ENCODE results near the gene GCGR. TPM values are rescaled to one million over a fixed set of nuclear protein-coding genes. Genes with fewer than 3 reads are reported as not detected.

Gene GCGR
- total and polyA plus RNA-seq, 2 of the 13 experiments (the other 11 are each of a cell fraction or from before 2014, with no cell fraction given), result 0.04 to 0.13 TPM

DNA sequence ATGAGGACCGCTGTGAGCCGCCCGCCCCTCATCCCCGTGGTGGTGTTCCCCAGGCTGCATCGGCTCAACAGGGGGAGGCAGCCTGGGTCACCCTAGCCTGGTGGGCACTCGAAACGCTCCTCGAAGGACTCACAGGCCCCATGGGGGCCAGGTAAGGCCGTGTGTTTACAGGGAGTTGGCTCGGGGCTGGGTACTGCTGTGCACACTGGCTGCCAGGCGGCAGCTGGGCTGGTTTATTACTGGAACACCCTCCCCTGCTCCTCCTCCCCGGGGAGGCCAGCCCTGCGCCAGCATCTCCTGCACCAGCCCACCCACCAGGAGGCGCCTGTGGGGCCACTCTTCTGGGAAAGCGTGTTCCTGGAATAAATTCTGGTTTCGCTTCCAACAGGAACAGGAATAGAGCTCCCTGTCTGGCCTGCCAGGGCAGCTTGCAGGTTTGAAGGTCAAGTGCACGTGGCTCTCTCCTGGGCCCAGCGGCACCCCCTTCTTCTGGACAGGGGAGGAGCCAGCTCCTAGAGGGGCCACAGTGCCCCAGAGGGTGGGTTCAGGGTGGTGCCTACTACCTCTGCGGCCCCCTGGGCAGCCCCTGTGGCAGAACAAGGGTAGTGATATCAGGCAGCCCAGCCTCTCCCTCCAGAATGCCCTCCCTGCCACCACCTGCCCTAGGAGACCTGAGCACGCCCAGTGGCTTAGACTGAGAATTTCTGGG is 17.8 kb downstream of the GCGR start (continued):
- TF ChIP-seq GABPA (IDR thresholded peaks at IDR 0.05; ENCODE audit: low read depth, low read length) (no peak), GABPA (CRISPR knock-in tag; IDR thresholded peaks at IDR 0.05; ENCODE audit: low read depth) (0 out of 2 replicates have a peak, but pooled peaks have one; percentile 32), ZNF615 (CRISPR knock-in tag; IDR thresholded peaks at IDR 0.05; ENCODE audit: borderline replicate concordance) (0 out of 2 replicates have a peak, but pooled peaks have one; percentile 38), TEAD3 (CRISPR knock-in tag; optimal IDR thresholded peaks at IDR 0.05; ENCODE audit: borderline replicate concordance) (peak; percentile 17), ZNF878 (CRISPR knock-in tag; IDR thresholded peaks at IDR 0.05) (no peak), NCOR1 (IDR thresholded peaks at IDR 0.05; ENCODE audit: borderline replicate concordance, low read length) (no peak; the same call in 1 of the 2 replicates), ZNF609 (CRISPR knock-in tag; IDR thresholded peaks at IDR 0.05; ENCODE audit: borderline replicate concordance) (no peak), RARA (CRISPR knock-in tag; IDR thresholded peaks at IDR 0.05) (peak; percentile 66), ZNF816 (CRISPR knock-in tag; IDR thresholded peaks at IDR 0.05; ENCODE audit: borderline replicate concordance) (no peak), EP300 (IDR thresholded peaks at IDR 0.05; ENCODE audit: low read depth in 2 of 2, low read length in 2 of 2) (peak in 1 of 2 experiments; percentile 29; a peak in 1 of 4 replicates), EP300 (CRISPR knock-in tag; IDR thresholded peaks at IDR 0.05; ENCODE audit: borderline replicate concordance) (no peak; the same call in 1 of the 2 replicates), PREB (CRISPR knock-in tag; IDR thresholded peaks at IDR 0.05) (no peak), ASH2L (IDR thresholded peaks at IDR 0.05; ENCODE audit: insufficient read length, low read depth, low read length) (peak; percentile 24), JDP2 (CRISPR knock-in tag; IDR thresholded peaks at IDR 0.05; ENCODE audit: borderline replicate concordance) (no peak), GTF2F1 (IDR thresholded peaks at IDR 0.05; ENCODE audit: low read length) (no peak), ZNF224 (CRISPR knock-in tag; IDR thresholded peaks at IDR 0.05) (0 out of 2 replicates have a peak, but pooled peaks have one; percentile 37), MATR3 (CRISPR knock-in tag; IDR thresholded peaks at IDR 0.05) (no peak), CENPBD1 (CRISPR knock-in tag; IDR thresholded peaks at IDR 0.05; ENCODE audit: borderline replicate concordance, low read depth) (no peak), ZNF235 (CRISPR knock-in tag; IDR thresholded peaks at IDR 0.05; ENCODE audit: borderline replicate concordance) (no peak; the same call in 1 of the 2 replicates), ZNF335 (CRISPR knock-in tag; IDR thresholded peaks at IDR 0.05) (peak; percentile 80; the same call in 1 of the 2 replicates), PAF1 (CRISPR knock-in tag; IDR thresholded peaks at IDR 0.05) (no peak), NCOA1 (CRISPR knock-in tag; IDR thresholded peaks at IDR 0.05) (no peak)
- TF ChIP-seq, protein P1, sequence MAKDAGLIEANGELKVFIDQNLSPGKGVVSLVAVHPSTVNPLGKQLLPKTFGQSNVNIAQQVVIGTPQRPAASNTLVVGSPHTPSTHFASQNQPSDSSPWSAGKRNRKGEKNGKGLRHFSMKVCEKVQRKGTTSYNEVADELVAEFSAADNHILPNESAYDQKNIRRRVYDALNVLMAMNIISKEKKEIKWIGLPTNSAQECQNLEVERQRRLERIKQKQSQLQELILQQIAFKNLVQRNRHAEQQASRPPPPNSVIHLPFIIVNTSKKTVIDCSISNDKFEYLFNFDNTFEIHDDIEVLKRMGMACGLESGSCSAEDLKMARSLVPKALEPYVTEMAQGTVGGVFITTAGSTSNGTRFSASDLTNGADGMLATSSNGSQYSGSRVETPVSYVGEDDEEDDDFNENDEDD (CRISPR knock-in tag; IDR thresholded peaks at IDR 0.05; ENCODE audit: borderline replicate concordance), result 0 out of 2 replicates have a peak, but pooled peaks have one; percentile 25

Measured in HepG2 (cell line).